Measurements from ENCODE around the gene STIP1. TPM values are rescaled to one million over a fixed set of nuclear protein-coding genes. Genes with fewer than 3 reads are reported as not detected.

Gene STIP1
- total and polyA plus RNA-seq, 9 of the 15 experiments (the other 6 are each of a cell fraction or from before 2014, with no cell fraction given): 58.1 to 465 (median 346) TPM

DNA sequence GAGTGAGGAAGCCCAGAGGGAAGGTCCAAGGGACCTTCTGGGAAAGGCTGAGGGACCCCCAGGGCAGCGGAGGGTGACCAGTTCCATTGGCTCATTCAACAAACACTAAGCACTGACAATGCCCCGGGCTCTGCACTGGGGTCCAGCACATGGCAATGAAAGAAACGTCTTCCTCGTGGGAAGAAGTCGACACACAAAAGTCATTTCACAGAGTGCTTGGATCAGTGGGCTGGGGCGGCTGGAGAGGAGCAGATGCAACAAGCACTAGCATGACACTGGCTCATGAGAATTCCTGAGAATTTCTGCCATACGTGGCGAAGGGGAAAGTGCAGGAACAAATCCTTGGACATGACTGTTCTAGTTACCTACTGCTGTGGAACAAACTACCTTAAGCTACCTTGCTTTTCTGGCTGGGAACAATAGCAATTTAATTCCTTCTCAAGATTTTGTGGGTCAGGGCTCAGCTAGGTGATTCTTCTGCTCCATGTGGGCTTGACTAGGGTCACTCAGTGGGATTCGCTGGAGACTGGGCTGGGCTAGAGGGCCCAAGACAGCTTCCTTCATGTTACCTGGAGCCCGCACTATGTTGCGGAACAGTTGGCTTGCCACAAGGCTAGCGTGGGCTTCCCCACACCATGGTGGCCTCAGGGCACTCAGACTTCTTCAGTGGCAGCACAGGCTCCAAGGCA, 6.9 kb upstream of the STIP1 start:
- DNase-seq (ENCODE audit: extremely low read depth in 1 of 4, low spot score in 3 of 4) (no peak), ATAC-seq (no peak), FAIRE-seq (no peak)
- Histone ChIP-seq H3K27ac (ENCODE audit: extremely low read depth, low read depth, low read length) (no peak overlapping the region), H3K27me3 (ENCODE audit: control insufficient read depth in 2 of 2, insufficient read depth in 2 of 2, low read length in 2 of 2) (no peaks in the 10 kb centered on the region), H3K9me3 (replicated peaks; ENCODE audit: control insufficient read depth, insufficient read depth, low read depth, low read length) (no peaks in the 10 kb centered on the region), H3K9ac (ENCODE audit: insufficient read depth in 1 of 2, low read depth in 2 of 2, low read length in 2 of 2) (no peak overlapping the region; a peak in 1 of 4 replicates), H3K9me1 (ENCODE audit: control insufficient read depth, insufficient read depth, low read length) (no peaks in the 10 kb centered on the region), H3K4me3 (no peak overlapping the region), H4K20me1 (replicated peaks; ENCODE audit: control insufficient read depth, insufficient read depth, low read length) (no peaks in the 10 kb centered on the region), H3K79me2 (ENCODE audit: control insufficient read depth, insufficient read depth, low read length) (peaks cover 19% of the 10 kb centered on the region), H3K4me2 (ENCODE audit: insufficient read depth, low read length) (no peak overlapping the region), H2AFZ (ENCODE audit: low read depth, low read length) (no peak overlapping the region), H3K36me3 (ENCODE audit: control insufficient read depth, insufficient read depth, low read length) (peaks cover 4% of the 10 kb centered on the region; the same call in 1 of the 3 replicates), H3K4me1 (replicated peaks in 1 of 2; ENCODE audit: control insufficient read depth in 2 of 2, insufficient read depth in 2 of 2, low read length in 2 of 2) (peaks cover 24 to 31% of the 10 kb centered on the region in 2 experiments)
- WGBS (ENCODE audit: insufficient coverage, low coverage, missing lambda C conversion rate): 70% methylated on average over 12 of the region's 12 CpGs
- intact Hi-C loops (cut with micrococcal nuclease): no loop called here
- ChIA-PET POLR2A (no interaction called here), CTCF (ENCODE audit: low intra/inter-chr PET ratio) (no interaction called here)
- in situ Hi-C loops (cut with MboI): no loop called here
- no TSS peak for BruUV-seq (replicated peaks)
- TF ChIP-seq CREM (IDR thresholded peaks at IDR 0.05; ENCODE audit: low read depth) (no peak), ZNF165 (CRISPR knock-in tag; IDR thresholded peaks at IDR 0.05; ENCODE audit: borderline replicate concordance) (no peak), CEBPG (CRISPR knock-in tag; IDR thresholded peaks at IDR 0.05) (no peak), CEBPG (tag; conservative IDR thresholded peaks at IDR 0.05 in 1 of 2, IDR thresholded peaks at IDR 0.05 in 1 of 2) (no peak), CSDE1 (IDR thresholded peaks at IDR 0.05) (no peak), SMAD3 (CRISPR knock-in tag; conservative IDR thresholded peaks at IDR 0.05) (no peak), ZNF408 (CRISPR knock-in tag; IDR thresholded peaks at IDR 0.05; ENCODE audit: low read depth) (no peak)
- TF ChIP-seq, protein P1, sequence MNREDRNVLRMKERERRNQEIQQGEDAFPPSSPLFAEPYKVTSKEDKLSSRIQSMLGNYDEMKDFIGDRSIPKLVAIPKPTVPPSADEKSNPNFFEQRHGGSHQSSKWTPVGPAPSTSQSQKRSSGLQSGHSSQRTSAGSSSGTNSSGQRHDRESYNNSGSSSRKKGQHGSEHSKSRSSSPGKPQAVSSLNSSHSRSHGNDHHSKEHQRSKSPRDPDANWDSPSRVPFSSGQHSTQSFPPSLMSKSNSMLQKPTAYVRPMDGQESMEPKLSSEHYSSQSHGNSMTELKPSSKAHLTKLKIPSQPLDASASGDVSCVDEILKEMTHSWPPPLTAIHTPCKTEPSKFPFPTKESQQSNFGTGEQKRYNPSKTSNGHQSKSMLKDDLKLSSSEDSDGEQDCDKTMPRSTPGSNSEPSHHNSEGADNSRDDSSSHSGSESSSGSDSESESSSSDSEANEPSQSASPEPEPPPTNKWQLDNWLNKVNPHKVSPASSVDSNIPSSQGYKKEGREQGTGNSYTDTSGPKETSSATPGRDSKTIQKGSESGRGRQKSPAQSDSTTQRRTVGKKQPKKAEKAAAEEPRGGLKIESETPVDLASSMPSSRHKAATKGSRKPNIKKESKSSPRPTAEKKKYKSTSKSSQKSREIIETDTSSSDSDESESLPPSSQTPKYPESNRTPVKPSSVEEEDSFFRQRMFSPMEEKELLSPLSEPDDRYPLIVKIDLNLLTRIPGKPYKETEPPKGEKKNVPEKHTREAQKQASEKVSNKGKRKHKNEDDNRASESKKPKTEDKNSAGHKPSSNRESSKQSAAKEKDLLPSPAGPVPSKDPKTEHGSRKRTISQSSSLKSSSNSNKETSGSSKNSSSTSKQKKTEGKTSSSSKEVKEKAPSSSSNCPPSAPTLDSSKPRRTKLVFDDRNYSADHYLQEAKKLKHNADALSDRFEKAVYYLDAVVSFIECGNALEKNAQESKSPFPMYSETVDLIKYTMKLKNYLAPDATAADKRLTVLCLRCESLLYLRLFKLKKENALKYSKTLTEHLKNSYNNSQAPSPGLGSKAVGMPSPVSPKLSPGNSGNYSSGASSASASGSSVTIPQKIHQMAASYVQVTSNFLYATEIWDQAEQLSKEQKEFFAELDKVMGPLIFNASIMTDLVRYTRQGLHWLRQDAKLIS (CRISPR knock-in tag; IDR thresholded peaks at IDR 0.05): no peak
- TF ChIP-seq, protein P2, sequence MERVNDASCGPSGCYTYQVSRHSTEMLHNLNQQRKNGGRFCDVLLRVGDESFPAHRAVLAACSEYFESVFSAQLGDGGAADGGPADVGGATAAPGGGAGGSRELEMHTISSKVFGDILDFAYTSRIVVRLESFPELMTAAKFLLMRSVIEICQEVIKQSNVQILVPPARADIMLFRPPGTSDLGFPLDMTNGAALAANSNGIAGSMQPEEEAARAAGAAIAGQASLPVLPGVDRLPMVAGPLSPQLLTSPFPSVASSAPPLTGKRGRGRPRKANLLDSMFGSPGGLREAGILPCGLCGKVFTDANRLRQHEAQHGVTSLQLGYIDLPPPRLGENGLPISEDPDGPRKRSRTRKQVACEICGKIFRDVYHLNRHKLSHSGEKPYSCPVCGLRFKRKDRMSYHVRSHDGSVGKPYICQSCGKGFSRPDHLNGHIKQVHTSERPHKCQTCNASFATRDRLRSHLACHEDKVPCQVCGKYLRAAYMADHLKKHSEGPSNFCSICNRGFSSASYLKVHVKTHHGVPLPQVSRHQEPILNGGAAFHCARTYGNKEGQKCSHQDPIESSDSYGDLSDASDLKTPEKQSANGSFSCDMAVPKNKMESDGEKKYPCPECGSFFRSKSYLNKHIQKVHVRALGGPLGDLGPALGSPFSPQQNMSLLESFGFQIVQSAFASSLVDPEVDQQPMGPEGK (CRISPR knock-in tag; IDR thresholded peaks at IDR 0.05; ENCODE audit: borderline replicate concordance): no peak
- TF ChIP-seq, protein P3, sequence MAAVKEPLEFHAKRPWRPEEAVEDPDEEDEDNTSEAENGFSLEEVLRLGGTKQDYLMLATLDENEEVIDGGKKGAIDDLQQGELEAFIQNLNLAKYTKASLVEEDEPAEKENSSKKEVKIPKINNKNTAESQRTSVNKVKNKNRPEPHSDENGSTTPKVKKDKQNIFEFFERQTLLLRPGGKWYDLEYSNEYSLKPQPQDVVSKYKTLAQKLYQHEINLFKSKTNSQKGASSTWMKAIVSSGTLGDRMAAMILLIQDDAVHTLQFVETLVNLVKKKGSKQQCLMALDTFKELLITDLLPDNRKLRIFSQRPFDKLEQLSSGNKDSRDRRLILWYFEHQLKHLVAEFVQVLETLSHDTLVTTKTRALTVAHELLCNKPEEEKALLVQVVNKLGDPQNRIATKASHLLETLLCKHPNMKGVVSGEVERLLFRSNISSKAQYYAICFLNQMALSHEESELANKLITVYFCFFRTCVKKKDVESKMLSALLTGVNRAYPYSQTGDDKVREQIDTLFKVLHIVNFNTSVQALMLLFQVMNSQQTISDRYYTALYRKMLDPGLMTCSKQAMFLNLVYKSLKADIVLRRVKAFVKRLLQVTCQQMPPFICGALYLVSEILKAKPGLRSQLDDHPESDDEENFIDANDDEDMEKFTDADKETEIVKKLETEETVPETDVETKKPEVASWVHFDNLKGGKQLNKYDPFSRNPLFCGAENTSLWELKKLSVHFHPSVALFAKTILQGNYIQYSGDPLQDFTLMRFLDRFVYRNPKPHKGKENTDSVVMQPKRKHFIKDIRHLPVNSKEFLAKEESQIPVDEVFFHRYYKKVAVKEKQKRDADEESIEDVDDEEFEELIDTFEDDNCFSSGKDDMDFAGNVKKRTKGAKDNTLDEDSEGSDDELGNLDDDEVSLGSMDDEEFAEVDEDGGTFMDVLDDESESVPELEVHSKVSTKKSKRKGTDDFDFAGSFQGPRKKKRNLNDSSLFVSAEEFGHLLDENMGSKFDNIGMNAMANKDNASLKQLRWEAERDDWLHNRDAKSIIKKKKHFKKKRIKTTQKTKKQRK (IDR thresholded peaks at IDR 0.05; ENCODE audit: borderline replicate concordance, low read depth, low read length): no peak
- TF ChIP-seq, protein P4, sequence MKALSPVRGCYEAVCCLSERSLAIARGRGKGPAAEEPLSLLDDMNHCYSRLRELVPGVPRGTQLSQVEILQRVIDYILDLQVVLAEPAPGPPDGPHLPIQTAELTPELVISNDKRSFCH (CRISPR knock-in tag; IDR thresholded peaks at IDR 0.05): no peak
- TF ChIP-seq, protein P4 (tag; IDR thresholded peaks at IDR 0.05): no peak
